MG63 (cell line): ENCODE results near the gene RYR1. TPM values are rescaled to one million over a fixed set of nuclear protein-coding genes. Genes with fewer than 3 reads are reported as not detected.
"Not testable (repeated sequence)": the region's sequence is repeated elsewhere in the genome, so short reads cannot be mapped to it uniquely, and the experiment has no call there.

Experiments used
- DNase-seq: peaks from one replicate; pipeline ENCODE4 v3.0.0-alpha.2; 2020
- H3K27me3 ChIP-seq: fragments of 250-450 bp; sonication (Bioruptor Pico); 2 replicates; pipeline ENCODE4 v1.5.1; 2020; ENCODE audit warnings: mild to moderate bottlenecking, moderate library complexity
- H3K36me3 ChIP-seq: fragments of 250-450 bp; sonication (Bioruptor Pico); 2 replicates; pipeline ENCODE4 v1.5.1; 2020; ENCODE audit warnings: mild to moderate bottlenecking, moderate library complexity
- H3K4me3 ChIP-seq: fragments of 250-450 bp; sonication (Bioruptor Pico); 2 replicates; pipeline ENCODE4 v1.5.1; 2020; ENCODE audit warnings: mild to moderate bottlenecking, moderate library complexity
- H3K9me3 ChIP-seq: fragments of 250-450 bp; sonication (Bioruptor Pico); 2 replicates; pipeline ENCODE4 v1.5.1; 2020; ENCODE audit warnings: mild to moderate bottlenecking, moderate library complexity
- total RNA-seq: library from RNA; depleted of rRNA; stranded (reverse); fragments of >200 nt; shearing (Covaris generic); gene quantifications from 2 replicates; pipeline ENCODE4 v1.2.3, GENCODE V29; 2014; ENCODE audit warnings: low replicate concordance

RYR1 gene
- total RNA-seq, 1 experiment from 2014 or later, result not detected

GRCh38 chr19:38392707-38393308 lies 40.7 kb upstream of the RYR1 start:
- no peak for DNase-seq
- Histone ChIP-seq H3K36me3 (peaks cover 10% of the 10 kb centered on the region), H3K27me3 (no peaks in the 10 kb centered on the region), H3K4me3 (no peak overlapping the region), H3K9me3 (no peaks in the 10 kb centered on the region)

DNA sequence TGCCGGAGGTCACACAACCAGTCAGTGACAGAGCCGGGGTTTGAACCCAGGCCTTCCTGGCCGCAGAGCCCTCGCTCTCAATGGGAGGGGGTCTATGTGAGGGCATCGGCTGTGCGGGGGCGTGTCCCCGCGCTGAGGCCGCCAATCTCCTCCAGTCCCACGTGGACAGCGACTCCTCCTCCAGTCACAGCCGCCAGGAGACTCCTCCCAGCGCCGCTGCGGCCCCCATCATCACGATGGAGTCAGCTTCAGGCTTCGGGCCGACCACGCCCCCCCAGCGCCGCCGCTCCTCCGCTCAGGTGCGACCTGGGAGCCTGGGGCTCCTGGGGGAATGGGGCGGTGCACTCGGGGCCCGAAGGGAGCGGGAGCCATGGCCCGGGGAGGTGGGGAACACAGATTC lies 39.0 kb upstream of the RYR1 start:
- H3K36me3 ChIP-seq, result peaks cover 10% of the 10 kb centered on the region
- no peaks in the 10 kb centered on the region for H3K9me3 ChIP-seq
- H3K4me3 ChIP-seq, result no peak overlapping the region
- H3K27me3 ChIP-seq, result no peaks in the 10 kb centered on the region
- DNase-seq, result no peak

DNA sequence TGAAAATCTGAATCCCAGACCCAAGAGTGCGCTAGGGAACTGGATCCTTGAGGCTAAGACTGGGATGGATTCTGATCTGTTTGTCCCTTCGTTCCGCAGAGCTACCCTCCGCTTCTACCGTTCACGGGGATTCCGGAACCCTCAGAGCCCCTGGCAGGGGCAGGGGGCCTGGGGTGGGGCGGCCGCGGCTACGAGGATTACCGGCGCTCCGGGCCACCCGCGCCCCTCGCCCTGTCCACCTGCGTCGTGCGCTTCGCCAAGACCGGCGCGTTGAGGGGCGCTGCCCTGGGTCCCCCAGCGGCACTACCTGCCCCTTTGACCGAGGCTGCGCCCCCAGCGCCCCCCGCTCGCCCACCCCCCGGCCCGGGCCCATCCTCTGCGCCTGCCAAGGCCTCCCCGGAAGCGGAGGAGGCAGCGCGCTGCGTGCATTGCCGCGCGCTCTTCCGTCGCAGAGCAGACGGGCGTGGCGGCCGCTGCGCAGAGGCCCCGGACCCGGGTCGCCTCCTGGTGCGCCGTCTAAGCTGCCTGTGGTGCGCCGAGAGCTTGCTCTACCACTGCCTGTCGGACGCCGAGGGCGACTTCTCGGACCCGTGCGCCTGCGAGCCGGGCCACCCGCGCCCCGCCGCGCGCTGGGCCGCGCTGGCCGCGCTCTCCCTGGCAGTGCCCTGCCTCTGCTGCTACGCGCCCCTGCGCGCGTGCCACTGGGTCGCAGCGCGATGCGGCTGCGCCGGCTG lies 37.9 kb upstream of the RYR1 start:
- peaks cover 10% of the 10 kb centered on the region for H3K36me3 ChIP-seq
- no peaks in the 10 kb centered on the region for H3K9me3 ChIP-seq
- no peak for DNase-seq
- H3K27me3 ChIP-seq, result no peaks in the 10 kb centered on the region
- H3K4me3 ChIP-seq, result no peak overlapping the region

DNA sequence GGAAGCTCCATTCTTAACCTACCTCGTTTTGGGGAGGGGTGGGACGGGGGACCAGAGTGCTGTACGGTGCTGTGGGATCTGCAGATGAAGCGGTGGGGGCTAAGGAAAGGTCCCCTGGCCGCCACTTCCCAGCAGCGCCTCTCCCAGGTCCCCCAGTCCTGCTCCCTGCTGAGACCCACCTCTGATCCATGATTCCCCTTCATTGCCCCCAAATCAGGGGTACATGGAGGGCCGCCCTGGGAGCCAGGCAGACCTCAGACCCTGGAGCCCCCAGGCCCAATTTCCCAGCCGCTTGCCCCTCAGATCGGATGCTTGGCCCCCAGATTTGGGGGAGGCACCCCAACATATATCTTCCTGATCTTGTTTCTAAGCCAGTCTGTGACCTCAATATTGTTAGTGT lies 34.4 kb upstream of the RYR1 start:
- Histone ChIP-seq H3K4me3 (no peak overlapping the region), H3K36me3 (peaks cover 6% of the 10 kb centered on the region)
- DNase-seq, result no peak

DNA sequence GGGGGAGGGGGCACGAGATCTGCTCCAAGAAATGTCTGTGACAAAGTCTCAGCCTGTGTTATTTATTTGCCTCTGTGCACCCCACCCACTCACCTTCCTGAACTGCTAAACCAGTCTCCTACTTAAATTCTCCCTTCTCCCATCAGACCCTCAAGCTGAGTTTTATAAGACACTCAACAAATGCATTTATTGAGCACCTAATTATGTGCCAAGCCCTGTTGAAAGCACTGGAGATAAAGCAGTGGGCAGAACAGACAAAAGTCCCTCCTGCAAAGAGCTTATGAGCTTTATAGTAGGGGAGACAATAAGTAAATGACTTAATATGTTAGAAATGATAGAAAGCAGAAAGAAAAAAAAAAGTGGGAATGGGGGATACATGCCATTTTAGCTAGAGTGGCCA lies 34.0 kb upstream of the RYR1 start:
- Histone ChIP-seq H3K4me3 (no peak overlapping the region), H3K9me3 (no peaks in the 10 kb centered on the region), H3K27me3 (no peaks in the 10 kb centered on the region), H3K36me3 (peaks cover 5% of the 10 kb centered on the region; the same call in 1 of the 2 replicates)
- DNase-seq, result no peak

More for the DNA sequence above, 34.4 kb upstream of the RYR1 start:
- Histone ChIP-seq H3K27me3 (no peaks in the 10 kb centered on the region), H3K9me3 (no peaks in the 10 kb centered on the region)

- no peak for DNase-seq
- Histone ChIP-seq H3K4me3 (no peak overlapping the region), H3K36me3 (peaks cover 3% of the 10 kb centered on the region; the same call in 1 of the 2 replicates), H3K9me3 (no peaks in the 10 kb centered on the region), H3K27me3 (no peaks in the 10 kb centered on the region)
Observed at GRCh38 chr19:38400361-38400760, 33.1 kb upstream of the RYR1 start.

DNA sequence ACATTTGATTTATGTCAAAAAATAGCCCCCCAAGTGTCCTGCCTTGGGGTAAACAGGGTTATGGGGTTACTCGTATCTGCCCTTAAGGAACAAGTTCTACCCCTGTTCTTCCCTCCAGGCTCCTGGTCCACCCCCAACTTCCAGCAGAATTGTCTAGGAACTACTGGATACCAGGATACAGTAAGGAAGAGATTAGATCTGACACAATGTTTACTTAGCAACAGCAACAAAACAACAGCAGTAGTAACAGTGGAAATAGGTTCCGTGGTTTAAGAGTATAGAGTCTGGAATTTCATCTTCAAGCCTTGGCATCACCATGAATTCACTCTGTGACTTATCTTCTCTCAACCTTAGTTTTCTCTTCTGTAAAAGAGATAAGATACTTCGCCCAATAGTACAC lies 32.3 kb upstream of the RYR1 start:
- no peak for DNase-seq
- Histone ChIP-seq H3K4me3 (no peak overlapping the region), H3K36me3 (peaks cover 3% of the 10 kb centered on the region), H3K27me3 (no peaks in the 10 kb centered on the region), H3K9me3 (no peaks in the 10 kb centered on the region)

DNA sequence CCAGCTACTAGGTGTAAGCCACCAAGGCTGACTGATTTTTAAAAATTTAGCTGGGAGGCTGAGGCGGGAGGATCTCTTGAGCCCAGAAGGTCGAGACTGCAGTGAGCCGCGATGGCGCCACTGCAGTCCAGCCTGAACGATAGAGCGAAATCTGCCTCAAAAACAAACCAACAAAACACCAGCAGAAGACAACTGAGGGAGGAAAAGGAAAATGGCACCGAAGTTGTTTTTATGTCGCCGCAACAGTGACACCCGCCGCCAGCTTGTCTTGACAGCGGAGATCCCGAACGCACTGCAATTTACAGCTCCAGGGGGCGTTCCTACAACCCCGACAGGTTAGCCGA lies 30.9 kb upstream of the RYR1 start:
- peak overlapping the region; percentile 72 for H3K4me3 ChIP-seq
- no peaks in the 10 kb centered on the region for H3K9me3 ChIP-seq
- DNase-seq, result no peak
- H3K27me3 ChIP-seq, result no peaks in the 10 kb centered on the region
- H3K36me3 ChIP-seq, result peaks cover 3% of the 10 kb centered on the region

DNA sequence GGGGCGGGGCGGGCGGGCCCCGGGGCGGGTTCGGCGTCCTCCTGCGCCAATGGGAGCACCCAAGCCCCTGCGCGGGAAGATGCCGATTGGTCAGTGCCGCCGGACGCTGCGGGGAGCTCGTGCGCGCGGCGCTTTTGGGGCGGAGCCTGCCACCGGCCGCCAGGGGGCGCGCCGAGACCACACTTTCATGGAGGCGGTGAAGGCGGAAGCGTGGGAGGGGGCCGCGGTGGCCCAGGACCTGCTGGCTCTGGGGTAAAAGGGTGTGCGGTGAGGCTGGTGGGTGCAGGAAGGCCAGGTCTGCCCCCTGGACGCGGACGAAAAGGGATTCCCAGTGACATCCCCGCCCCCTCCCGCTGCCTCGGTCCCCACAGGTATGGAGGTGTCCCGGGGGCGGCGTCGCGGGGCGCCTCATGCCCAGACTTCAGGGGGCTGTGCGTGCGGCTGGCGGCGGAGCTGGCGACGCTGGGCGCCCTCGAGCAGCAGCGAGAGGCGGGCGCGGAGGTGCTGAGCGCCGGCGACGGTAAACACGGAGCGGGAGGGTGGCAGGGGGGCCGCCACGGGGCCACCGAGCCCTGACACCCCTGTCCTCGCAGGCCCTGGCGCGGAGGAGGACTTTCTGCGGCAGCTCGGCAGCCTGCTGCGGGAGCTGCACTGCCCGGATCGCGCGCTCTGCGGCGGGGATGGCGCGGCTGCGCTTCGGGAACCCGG lies 30.4 kb upstream of the RYR1 start, which contains the start of gene FAM98C:
Gene FAM98C (plus strand): TSS at position 127 of the 708 bp plus-strand sequence. CDS start 61 bp downstream, at position 188.
- H3K27me3 ChIP-seq, result no peaks in the 10 kb centered on the region
- peaks cover 3% of the 10 kb centered on the region for H3K36me3 ChIP-seq
- H3K4me3 ChIP-seq, result peak within 1 kb of the TSS; percentile 72
- no peaks in the 10 kb centered on the region for H3K9me3 ChIP-seq
- peak; percentile 96 for DNase-seq

DNA sequence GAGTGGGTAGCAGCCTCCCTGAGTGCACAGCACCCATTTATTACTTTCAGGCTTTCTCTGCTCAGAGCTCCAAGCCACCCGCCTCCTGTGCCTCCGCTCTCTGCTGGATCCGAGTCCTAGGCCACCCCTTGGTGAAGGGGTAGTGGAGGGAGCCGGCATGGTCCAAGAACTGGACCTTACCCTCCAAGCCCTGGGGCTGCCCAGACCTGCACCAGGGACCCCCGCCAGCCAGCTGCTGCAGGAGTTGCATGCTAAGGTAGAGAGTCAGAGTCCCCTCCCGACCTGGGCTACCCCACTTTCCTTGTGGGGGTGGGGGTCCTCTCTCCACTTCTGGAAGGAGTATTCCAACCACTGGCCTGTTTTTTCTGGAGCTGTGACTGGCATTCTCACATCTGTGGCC lies 28.6 kb upstream of the RYR1 start:
- no peak for DNase-seq
- peaks cover 3% of the 10 kb centered on the region for H3K36me3 ChIP-seq
- H3K27me3 ChIP-seq, result no peaks in the 10 kb centered on the region
- H3K9me3 ChIP-seq, result no peaks in the 10 kb centered on the region
- H3K4me3 ChIP-seq, result no peak overlapping the region

- Histone ChIP-seq H3K4me3 (no peak overlapping the region), H3K36me3 (peaks cover 3% of the 10 kb centered on the region), H3K27me3 (no peaks in the 10 kb centered on the region), H3K9me3 (no peaks in the 10 kb centered on the region)
- DNase-seq, result no peak
Observed at GRCh38 chr19:38405276-38405675, 28.2 kb upstream of the RYR1 start.

DNA sequence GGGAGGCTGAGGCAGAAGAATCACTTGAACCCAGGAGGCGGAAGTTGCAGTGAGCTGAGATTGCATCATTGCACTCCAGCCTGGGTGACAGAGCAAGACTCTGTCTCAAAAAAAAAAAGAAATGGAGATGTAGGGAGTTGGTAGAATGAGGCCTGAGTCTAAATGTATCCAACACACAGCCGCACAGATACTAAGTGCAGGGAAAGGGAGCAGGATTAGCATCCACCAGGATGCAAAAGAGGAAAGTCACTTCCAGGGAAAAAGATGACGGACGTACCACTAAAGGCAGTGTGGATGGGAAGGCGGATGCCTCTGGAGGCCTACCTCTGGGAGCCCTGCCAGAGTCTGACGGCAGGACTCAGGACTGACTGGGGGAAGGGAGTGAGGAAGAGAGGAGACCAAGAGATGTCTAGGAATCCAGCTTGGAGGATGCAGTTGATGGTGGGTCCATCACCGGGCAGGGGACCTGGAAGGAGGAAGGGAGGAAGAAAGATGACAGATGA lies 23.8 kb upstream of the RYR1 start:
- Histone ChIP-seq H3K9me3 (no peaks in the 10 kb centered on the region), H3K4me3 (no peak overlapping the region), H3K36me3 (peaks cover under 1% of the 10 kb centered on the region), H3K27me3 (no peaks in the 10 kb centered on the region)
- DNase-seq, result no peak

GRCh38 chr19:38410407-38410806 lies 23.1 kb upstream of the RYR1 start:
- DNase-seq, H3K36me3 ChIP-seq, H3K27me3 ChIP-seq, H3K9me3 ChIP-seq, H3K4me3 ChIP-seq: not testable (repeated sequence)

DNA sequence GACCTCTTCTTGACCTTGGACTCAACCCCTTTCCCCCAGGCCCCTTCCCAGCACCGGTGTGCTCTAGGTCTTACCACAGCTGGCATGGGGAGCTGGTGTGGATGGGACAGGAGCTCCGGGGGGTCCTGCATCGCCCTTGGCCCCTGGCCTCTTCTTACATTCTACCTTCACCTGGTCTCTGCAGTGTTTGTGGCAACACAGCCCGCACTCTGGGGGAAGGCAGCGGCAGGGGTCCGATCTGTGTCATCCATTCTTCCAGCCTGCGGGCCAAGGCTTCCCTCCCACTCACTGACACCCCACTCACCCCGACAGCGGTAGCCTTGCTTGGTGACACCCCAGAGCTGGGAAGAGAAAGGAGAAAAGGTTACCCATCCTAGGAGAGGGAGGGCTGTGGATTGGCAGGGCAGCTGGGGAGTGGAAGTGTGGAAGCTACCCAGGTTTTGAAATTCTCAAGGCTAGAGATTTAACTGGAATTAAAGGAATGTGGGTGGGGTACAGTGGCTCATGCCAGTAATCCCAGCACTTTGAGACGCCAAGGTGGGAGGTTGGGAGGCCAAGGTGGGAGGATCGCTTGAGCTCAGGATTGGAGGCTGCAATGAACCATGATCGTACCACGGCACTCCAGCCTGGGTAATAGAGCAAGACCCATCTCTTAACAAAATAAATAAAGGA lies 22.3 kb upstream of the RYR1 start:
- no peaks in the 10 kb centered on the region for H3K27me3 ChIP-seq
- no peaks in the 10 kb centered on the region; the same call in 1 of the 2 replicates for H3K36me3 ChIP-seq
- H3K4me3 ChIP-seq, result no peak overlapping the region
- no peak for DNase-seq
- H3K9me3 ChIP-seq, result no peaks in the 10 kb centered on the region

DNA sequence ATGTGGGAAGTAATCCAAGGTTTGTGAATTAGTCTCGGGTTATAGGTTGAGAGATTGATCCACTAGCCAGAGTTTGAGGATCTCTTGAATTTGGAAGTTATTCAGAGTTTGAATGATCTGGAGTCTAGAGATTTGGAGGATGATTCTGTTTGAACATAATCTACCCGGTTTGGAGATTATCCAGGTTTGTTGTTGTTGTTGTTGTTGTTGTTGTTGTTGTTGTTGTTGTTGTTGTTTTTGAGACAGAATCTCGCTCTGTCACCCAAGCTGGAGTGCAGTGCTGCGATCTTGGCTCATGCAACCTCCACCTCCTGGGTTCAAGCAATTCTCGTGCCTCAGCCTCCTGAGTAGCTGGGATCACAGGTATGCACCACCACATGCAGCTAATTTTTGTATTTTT lies 21.6 kb upstream of the RYR1 start:
- H3K4me3 ChIP-seq, H3K27me3 ChIP-seq, H3K36me3 ChIP-seq, DNase-seq, H3K9me3 ChIP-seq: not testable (repeated sequence)

GRCh38 chr19:38412491-38412890 lies 21.0 kb upstream of the RYR1 start:
- H3K27me3 ChIP-seq, result no peaks in the 10 kb centered on the region
- no peaks in the 10 kb centered on the region for H3K36me3 ChIP-seq
- H3K9me3 ChIP-seq, result no peaks in the 10 kb centered on the region
- no peak overlapping the region for H3K4me3 ChIP-seq
- no peak for DNase-seq

DNA sequence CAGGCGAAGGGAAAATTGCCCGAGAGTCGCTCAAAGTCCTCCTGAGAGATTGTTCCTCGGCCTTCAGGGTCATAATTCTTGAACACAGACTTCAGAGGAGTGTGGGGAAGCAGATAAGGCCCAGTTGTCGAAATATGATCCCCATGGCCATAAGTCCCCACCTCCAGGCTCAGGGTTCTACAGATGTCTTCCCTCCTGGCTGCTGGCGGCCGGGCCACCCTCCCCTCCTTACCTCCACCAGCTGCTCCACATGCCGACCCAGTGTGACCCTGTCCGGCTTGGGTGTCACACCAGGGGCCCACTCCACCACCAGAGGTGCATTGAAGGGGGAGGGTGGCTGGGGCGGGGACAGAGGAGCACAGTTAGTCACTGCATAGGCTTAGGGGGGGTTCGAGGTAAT lies 20.5 kb upstream of the RYR1 start:
- Histone ChIP-seq H3K9me3 (no peaks in the 10 kb centered on the region), H3K27me3 (no peaks in the 10 kb centered on the region), H3K36me3 (no peaks in the 10 kb centered on the region), H3K4me3 (no peak overlapping the region)
- no peak for DNase-seq
